GM19099 (cell line): ENCODE results near the gene COL6A3.

ENCODE experiments used
- POLR2A ChIP-seq: IDR thresholded peaks from 3 replicates; pipeline ENCODE4 v1.6.1; 2011; ENCODE audit warnings: low read depth; ENCODE audit not compliant: insufficient read length; ENCODE audit errors: extremely low read depth

COL6A3 gene

DNA sequence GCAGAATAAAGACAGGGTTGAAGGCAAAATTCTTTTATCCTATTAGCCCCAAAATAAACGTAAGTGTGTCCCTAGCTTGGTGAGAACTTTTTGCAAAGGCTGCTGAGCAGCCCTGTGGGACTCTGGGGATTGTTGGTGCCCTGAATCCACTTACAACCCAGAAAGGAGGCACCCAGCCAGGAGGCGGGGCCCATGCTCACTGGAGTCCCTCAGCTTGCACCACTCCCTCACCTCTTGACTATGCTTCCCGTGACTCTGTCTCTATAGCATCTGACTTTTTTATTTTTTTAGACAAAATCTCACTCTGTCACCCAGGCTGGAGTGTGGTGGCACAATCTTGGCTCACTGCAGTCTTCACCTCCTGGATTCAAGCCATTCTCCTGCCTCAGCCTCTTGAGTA, 15.8 kb upstream of the COL6A3 start:
- no peak for TF ChIP-seq POLR2A

DNA sequence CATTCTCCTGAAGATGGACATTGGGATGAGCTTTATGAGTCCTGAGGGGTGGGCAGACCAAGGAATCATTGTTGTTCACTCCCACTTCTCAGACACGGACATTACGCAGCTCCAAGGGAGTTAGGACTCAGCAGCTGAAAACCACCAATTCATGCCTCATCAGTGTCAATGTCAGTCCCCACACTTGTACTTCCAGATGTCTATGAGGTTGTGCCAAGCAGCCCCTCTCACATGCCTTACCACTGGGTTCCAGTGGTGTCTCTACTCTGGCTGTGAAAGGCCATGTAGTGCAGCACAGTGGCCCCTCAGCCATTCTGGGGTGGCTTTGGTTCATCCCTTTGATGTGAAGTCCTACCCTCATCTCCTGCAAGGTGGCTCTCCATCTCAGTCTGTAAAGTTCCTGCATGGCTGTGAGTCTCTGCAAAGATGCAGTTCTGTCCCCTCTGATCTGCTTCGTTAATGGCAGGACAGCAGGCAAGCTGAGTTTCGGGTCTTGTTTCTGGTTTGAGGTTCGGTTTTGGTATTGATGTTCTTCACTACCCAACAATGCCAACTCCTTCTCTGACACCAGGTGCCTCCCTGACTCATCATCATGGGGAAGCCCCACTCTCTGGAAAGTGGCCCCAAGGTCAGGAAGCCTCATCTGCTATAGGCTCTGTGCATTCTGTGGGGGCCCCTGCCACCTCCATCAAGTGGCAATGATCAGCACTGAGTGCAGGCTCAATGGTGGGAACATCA, 14.0 kb upstream of the COL6A3 start:
- TF ChIP-seq POLR2A, result no peak

DNA sequence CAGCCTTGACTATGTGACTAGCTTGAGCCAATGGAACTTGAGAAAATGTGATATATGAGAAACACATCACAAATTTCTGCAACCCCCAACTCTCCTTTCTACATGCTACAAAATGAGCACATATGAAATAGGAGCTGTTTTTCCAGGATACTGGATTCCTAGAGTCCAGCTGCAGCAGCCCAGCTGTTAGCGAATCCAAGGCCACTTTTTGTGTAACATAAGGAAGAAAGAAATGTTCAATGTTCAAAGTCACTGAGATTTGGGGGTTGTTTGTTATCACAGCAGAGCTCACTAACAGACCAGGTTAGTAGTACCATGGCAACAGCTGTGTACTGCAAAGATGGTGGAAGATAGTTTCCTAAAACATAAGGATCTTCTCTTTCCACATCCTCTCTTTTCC, 12.6 kb upstream of the COL6A3 start:
- no peak for TF ChIP-seq POLR2A

DNA sequence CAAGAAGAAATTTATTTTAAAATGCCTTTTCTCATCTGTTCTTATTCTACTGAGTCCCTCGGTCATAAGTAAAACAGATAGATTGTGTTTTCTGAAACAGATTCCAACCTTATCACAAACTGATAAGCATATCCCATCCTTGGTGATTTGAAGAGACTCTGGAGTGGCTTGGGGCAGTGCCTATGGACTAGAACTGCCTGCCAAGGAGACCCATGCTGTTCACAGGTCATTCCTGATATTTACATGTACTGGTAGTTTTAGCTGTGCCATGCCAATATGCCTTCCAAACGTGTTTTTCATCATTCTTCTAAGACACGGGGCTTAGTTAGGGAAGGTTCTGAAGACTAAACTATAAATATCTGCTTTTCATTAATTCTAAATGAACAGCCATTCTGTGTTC, 11.4 kb upstream of the COL6A3 start:
- no peak for TF ChIP-seq POLR2A

DNA sequence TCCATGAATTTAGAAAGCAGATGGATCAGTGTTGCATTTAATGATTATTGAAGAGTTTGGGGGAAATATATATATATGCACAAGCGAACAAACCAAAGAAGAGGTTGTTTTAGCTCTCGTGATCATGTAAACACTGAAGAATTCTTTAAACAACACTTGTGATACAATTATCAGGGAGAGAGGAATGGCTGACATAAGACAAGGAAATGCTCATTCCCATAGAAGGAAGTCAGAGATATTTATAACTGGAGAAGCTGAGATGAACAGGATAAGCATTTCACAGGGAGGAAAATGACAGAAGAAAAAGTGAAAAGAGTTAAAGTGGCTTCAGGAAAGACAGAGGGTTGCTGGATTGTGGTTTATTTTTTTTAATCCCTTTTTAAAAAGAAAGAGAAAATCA, 10.6 kb upstream of the COL6A3 start:
- TF ChIP-seq POLR2A, result no peak

DNA sequence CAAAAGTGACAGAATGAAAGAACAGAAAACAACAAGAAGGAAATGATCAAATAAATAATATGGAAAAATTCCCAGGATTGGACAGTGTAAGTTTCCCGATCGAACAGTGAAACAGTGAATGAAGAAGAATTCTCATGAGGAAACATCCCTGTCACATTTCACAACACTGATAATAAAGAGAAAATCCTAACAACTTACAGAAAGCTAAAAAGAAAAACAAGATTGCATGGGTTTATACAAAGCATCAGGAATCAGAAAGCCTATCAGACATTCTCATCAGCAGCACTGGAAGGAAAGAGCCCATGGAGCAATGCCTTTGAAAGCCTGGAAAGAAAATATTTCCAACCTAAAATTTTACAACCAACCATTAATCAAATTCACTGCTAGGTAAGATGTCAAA, 9.9 kb upstream of the COL6A3 start:
- no peak for TF ChIP-seq POLR2A

DNA sequence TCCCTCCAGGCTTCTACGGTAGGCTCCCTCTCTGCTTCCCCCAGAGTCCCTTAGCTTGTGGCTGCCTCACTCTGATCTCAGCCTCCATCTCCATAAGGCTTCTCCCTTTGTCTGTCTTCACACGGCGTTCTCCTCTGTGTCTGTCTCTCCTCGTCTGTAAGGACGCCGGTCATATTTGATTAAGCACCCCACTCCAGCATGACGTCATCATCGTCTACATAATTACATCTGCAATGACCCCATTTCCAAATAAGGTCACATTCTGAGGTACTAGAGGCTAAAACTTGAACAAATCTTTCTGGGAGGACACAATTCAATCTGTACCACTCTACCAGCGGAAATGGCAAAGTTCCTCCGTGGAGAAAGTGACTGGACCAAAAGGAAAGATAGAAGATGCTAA, 8.3 kb upstream of the COL6A3 start:
- TF ChIP-seq POLR2A, result no peak

DNA sequence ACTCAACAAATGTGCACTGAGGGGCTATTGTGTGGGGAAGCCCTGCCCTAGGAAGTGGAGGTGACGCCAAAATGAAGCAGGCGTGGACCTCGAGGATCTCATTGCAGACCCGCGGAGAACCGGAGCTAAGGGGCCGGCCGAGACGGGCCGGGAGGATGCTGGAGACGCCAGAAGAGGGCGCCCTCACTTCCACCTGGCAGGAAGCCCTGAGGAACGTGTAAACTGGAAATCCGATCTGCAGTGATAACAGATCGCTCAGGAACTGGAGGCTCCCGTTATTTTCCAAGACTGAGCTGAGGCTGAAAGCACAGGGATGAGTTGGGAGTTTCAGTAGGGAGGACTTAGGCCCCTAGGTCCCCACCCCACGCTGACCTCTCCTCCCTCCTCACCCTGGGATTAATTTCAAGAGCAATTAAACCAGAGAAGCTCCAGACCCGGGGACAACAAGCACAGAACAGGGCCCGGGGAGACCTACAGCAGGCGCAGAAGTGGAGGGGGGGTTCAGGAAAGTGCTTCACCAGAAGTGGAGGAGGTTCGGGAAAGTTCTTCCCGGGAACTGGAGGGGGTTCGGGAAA, 7.7 kb upstream of the COL6A3 start:
- no peak for TF ChIP-seq POLR2A

DNA sequence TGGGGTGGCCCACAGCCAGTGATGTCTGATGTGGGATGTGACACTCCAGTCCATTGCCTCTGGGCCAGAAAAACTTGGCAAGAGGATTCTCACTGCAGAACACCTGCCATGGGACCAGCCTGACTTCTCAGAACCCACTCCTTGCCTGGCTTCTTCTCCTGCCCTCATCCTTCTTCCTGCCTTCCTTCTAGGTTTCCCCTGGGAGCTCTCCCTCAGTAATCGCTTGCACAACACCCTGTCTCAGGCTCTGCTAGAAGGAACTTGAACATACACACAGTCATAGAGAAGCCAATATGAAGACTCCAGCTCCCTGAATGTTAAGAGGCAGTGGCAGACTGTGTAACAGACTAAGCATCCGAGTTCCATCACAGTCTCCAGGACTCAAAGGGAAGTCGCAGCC, 4.3 kb upstream of the COL6A3 start:
- no peak for TF ChIP-seq POLR2A

DNA sequence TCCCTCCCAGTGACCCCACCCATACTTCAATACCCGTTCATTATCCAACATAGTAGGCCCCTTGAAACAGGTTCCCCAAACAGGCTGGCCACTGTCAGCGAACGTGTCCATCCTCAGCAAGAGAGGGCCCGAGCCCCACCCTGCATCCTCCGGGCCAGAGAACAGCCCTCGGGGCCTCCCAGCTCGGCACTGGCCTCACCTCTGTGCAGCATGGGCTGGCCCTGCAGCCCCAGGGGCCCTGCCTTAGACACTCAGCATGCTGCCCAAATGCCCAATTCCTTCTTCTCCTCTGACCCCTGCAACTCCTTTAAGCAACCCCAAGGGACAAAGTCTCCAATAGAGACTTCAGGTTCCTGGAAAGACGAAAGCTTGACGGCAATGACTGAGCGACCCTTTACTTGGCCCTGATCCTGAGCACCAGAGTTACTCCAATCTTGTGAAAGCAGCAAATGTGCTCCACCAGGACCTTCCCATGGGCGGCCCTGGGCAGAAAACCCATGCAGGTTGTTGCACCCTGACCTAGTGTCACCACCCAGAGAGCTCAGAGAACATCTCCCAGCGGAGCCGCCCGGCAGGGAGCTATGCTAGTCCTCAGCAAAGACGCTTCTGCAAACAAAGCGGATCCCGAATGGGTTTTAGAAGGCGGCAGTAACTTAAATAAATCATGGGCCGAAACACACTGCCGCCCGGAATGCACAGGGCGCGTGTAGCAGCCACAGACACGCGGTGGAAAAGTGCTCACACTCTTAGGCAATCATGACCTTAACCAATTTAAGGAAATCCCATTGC, 782 bp downstream of the COL6A3 start:
- TF ChIP-seq POLR2A, result no peak

DNA sequence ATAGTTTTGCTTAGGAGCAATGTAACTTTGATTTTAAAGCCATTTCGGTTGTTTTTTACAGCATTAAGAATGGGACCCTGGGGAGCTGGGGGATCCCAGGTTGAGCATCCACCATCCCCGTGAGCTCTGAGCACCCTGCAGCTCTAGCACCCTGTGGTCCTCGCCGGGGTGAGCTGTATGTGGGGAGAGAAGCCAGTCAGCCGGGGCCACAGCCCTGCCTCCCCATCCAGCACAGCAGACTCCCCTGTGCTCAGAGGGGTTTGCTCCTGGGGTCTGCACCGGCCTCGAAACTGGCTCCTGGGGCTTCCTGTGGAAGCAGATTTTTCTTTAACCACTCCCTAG, 1.3 kb downstream of the COL6A3 start:
- no peak for TF ChIP-seq POLR2A

DNA sequence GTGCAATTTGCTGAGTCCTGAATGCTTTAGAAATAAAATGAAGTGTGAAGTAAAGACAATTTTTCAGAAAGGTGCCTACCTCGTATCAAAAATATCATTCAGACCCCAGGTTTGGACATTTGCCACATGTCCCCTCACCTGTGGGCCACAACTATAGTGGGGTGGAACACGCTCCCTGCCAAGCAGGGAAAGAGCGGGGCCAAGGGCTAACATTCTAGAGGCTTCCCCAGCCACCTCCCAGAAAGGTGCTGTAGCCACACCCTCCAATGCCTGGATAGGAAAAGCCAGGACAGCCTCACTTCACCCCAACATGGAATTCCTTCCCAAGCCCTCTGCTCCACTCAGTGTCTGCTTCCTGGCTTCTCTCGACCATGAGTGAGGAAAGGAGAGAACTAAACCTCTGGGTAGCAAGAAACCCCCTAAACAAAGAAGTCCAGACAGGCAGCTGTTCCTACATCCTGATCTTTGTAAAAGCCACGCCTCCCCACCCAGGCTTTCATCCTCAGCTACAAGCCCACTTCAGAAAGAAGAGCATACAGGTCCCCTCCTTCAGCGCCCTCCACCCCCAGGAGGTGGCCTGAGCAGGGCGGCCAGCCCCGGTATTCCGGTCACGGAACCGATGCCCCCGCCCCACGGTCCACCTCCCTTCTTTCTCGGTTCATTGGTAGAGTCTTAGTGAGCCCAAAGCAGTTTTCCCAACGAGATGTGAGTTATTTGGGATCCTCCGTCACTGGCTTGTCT, 2.1 kb downstream of the COL6A3 start:
- TF ChIP-seq POLR2A, result no peak

DNA sequence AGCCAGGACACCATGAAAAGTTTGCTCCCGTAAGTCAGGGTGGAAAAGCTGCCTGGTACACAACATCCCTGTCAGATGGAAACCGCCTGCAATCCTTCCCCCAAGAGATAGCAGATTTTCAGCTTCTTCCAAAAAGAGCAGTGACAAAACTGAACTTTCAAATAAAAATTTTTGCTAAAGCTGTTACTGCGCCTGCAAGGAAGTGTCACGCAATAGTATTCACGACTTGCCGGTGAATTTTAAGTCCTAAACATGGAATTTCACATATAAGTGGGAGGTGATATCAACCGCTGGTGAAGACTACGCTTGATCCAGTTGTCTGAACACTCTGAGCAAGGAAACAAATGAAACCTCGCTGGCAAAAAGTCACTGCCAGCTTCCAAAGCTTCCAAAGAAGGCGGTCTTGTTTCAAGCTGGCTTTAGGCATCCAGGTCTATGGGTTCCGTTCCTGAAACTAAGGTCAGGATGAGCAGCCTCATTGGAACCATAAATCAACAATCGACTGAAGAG, 2.8 kb downstream of the COL6A3 start:
- TF ChIP-seq POLR2A, result no peak

DNA sequence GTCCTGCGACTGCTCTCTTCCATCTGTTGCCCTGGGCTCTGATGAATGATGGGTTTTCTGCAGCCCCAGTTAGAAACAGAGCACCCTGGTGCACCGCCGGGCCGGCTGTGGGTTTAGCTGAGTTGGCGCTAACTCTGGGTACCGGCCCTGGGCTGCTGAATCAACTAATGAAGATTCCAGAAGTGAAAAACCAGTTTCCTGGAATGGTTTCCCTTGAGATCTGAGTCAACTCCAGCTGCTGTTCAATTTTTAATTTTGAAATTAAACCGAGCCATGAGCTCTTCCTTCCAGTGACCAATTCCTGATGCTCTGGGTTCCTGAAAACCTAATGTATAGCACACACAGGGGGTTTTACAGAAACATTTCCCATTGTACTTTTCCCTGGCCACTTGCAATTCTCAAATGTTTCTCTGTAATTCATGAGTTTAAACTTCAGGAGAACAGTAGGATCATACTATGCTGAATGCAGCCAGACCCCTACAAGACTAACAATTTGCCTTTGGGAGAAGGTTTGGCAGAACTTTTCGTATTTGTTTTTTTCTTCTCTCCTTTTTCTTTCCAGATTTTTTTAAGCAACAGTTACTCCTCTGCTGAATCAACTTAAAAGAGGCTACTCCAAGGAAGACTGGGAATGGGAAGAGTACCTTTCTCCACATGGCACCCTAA, 5.5 kb downstream of the COL6A3 start:
- no peak for TF ChIP-seq POLR2A

DNA sequence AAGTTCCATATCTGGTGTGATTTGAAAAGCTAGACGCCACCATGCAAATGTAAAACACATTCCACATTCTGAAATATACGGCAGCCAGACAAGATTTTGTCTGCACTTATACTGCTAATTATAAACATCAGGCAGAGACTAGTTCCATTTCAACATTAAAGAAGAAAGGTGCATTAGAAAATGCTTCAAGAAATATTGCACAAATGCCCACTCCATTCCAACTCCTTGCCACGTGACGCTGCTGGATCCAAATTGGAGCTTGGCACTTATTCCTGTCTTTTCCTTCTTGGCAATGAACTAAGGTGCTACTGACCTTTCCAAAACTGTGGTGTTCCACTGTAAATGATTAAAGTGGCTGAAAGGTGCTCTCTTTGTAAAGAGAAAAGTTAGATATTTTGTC, 6.3 kb downstream of the COL6A3 start:
- no peak for TF ChIP-seq POLR2A
